Measurements from ENCODE around the gene VKORC1L1.
"Not testable (repeated sequence)": the region's sequence is repeated elsewhere in the genome, so short reads cannot be mapped to it uniquely, and the experiment has no call there.

The VKORC1L1 gene

DNA sequence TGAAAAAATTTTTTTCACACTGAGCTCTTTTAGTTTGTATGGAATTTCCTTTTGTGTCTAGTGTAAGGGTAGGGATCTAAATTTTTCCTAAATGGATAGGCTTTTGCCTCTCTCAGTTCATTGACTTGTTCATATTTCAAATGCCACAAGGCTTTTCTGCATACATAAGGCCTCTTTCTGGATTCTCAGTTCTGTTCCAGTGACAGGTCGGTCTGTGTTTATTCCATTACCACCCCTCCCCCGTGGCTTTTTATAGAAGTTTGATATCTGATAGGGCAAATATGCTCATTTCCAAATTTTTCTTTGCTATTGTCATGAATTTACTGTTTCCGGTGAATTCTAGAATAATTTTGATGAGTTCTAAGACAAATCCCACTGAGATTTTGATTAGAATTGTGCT lies 12.7 kb downstream of the VKORC1L1 start:
- not testable (repeated sequence) for DNase-seq (ENCODE audit: low spot score)

DNA sequence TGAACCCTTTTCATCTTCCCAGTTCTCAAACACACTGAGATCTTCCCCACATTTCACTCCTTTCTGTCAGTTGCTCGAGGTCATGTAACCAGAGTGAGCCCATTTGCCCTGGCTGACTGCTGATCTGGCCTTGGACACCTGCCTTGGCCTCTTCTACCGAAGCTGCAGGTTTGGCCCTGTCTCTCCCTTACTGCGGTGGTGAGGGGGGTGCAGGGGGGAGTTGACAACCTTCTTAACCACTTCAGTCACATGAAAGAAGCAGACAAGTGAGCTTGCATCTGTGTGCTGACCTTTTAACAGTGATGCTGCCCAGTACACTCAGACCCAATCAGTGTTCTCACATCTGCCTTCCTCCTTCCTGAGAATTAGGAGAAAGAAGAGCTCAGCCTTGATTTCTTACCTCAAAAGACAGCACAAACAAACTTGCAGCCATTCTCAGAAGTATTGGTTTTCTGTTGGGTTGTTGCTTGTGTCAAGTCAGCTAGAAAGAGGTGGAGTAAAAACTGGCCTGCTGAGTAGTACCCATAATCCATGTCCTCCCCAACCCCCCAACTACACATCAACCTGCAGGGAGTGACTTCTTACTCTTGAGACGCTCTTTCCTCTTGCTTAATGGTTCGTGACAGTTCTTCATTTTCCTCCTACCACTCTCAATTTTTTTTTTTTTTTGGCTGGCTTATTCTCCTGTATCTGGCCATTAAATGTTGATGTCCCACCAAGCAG lies 15.7 kb downstream of the VKORC1L1 start:
- DNase-seq (ENCODE audit: low spot score): not testable (repeated sequence)

DNA sequence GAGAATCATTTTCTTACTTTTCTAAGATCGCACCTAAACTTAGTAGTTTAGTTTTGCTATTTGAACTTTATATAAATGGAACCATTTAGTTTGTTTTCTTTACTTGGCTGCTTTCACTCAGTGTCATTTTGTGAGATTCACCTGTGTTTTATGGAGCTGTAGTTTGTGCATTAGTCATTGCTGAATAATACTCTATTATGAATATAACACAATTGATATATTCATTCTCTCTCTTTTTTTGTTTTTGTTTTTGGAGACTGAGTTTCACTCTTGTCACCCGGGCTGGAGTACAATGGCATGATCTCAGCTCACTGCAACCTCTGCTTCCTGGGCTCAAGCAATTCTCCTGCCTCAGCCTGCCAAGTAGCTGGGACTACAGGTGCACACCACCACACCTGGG lies 16.8 kb downstream of the VKORC1L1 start:
- DNase-seq (ENCODE audit: low spot score): not testable (repeated sequence)

DNA sequence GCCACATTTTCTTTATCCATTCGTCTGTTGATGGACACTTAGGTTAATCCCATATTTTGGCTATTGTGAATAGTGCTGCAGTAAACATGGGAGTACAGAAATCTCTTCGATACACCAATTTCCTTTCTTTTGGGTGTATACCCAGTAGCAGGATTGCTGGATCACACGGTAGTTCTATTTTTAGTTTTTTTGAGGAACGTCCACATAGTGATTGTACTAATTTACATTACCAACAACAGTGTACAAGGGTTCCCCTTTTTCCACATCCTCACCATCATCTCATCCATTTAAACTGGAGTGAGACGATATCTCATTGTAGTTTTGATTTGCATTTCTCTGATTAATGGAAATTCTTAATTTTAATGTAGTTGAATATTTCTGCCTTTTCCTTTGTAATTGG lies 19.3 kb downstream of the VKORC1L1 start:
- no peak for DNase-seq (ENCODE audit: low spot score)

DNA sequence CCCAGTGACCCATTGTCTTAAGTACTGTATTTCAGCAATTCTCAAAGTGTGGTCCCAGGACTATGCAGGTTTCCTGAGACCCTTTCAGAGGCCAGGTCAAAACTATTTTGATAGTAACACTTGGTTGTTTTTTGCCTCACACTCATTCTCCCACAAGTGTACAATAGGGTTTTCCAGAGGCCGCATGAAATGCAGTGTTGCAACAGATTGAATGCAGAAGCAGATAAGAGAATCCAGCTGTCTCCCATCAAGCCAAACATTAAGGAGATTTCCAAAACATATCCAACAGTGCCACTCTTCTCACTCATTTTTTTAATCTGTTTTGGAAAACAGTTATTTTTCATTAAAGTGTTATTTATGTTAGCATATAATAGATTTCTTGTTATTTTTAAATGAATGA lies 20.0 kb downstream of the VKORC1L1 start:
- no peak for DNase-seq (ENCODE audit: low spot score)

DNA sequence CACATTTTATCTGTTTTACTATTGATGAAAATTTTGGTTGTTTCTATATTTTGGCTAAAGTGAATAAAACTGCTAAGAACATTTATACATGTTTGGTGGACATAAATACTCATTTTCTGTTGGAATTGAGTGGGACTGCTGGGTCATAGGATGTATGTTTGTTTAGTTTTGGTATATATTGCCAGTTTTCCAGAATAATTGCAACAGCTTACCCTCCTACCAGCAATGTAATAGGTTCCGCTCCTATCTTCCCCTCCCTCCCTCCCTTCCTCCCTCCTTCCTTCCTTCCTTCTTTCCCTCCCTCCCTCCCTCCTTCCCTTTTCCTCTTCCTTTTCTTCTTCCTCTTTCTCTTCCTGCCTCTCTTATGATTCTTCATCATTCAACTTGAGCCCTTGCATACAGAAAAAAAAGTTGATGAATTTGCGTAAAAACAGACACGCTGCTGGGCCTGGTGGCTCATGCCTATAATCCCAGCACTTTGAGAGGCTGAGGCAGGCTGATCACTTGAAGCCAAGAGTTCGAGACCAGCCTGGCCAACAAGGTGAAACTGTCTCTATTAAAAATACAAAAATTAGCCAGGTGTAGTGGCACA lies 23.5 kb downstream of the VKORC1L1 start:
- no peak for DNase-seq (ENCODE audit: low spot score)

DNA sequence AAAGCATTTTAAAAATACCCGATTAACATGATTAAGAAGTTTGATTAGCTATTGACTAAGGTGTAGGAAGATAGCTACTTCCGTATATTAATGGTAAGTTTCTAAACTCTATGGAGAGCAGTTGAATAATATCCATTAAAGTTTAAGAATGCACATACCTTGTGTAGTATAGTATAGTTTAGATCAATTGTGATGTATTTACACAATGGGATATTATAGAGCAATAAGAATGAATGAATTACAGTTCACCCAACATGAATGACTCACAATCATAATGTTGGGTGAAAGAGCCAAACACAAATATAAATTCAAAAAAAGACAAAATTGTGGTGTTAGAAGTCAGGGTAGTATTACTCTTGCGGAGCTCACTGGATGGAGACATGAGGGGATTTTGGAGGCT lies 24.4 kb downstream of the VKORC1L1 start:
- not testable (repeated sequence) for DNase-seq (ENCODE audit: low spot score)

DNA sequence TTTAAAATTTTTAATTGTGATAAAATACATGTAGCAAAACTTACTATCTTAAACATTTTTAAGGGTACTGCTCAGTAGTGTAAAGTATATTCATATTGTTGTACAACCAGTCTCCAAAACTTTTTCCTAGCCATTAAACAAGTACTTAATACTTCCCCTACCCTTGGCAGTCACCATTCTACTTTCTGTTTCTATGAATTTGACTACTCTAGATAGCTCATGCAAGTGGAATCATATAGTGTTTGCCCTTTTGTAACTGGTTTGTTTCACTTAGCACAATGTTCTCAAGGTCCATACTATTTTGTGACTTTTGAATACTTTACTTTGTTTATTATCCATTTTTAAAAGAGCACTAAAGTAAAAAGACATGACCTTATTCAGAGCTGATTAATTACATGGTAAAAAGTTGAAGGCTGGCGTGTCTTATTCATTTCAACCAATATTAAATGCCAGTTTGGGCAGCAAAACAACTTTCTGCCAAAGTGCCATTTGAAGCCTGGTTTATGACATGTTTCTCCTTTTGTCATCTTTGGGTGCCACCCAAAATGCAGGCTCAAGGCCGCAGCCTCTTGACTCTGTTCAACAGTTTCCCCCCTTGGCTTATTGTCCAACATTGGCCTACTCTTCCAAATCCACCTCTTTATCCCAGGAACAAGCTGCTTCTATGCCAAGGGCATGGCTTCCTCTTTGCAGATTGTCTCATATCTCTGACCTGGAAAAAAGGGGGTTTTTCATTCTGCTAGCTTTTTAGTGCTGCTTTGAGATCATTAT lies 26.0 kb downstream of the VKORC1L1 start:
- DNase-seq (ENCODE audit: low spot score): not testable (repeated sequence)

DNA sequence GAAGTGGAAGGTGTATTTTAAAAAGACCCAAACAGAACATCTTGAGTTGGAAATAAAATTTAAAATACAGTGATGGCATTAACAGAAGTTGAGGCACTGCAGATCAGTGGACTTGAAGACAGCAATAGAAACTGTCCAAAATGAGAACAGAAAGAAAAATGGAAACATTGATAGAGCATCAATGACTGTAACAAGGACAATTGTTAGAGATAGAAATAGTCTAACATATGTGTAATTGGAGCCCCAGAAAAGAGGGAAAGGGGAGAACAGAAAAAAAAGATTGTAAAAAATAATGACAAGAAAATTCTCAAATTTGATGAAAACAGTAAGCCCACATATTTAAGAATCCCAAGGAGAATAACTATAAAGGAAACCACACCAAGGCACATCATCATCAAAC lies 29.4 kb downstream of the VKORC1L1 start:
- no peak for DNase-seq (ENCODE audit: low spot score)

DNA sequence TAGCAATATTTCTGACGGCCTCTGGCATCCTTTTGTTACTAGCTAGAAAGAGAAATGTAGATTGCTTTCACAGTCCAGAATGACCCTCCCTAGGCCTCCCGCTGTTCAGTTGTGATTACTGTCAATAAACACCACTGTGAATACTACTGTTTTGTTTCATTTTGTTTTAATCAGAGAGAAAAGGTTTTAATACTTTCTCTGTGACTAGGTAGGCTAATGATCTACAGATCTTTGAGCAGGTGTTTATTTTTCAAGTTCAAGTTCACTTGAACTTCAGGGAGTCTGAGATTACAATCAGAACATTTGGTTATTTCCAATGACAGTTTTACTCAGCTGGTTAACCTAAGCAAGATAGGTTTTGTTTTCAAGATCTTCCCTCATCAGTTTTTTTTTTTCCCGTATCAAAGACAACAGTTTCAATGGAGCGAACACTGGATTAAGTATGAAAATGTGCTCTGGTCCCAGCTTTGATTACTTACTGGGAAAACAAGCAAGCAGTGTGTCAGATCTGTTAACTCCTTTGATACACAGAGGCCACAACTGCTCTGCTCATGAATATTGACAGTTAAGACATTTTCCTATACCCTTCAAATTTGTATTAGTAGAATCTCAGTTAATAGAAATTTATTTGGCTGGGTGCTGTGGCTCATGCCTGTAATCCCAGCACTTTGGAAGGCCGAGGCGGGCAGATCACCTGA lies 34.8 kb downstream of the VKORC1L1 start:
- no peak for DNase-seq (ENCODE audit: low spot score)

DNA sequence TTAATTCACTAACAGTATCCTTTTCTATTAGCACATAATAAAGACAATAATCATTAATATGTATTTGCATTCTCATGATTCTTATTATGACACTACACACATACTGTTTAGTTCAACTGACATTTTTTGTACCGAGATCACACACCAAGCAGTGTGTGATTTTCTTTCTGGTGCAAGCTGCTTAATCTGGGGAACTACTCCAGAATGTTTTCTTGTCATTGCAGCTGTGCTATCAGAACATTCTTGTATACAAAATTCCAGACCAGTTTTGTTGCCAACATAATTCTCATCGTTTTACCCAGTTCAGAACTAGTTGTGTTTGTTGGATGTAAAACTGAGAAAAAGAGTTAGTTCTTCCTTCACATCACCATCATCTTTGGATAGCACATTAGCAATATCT lies 37.4 kb downstream of the VKORC1L1 start:
- DNase-seq (ENCODE audit: low spot score): no peak

DNA sequence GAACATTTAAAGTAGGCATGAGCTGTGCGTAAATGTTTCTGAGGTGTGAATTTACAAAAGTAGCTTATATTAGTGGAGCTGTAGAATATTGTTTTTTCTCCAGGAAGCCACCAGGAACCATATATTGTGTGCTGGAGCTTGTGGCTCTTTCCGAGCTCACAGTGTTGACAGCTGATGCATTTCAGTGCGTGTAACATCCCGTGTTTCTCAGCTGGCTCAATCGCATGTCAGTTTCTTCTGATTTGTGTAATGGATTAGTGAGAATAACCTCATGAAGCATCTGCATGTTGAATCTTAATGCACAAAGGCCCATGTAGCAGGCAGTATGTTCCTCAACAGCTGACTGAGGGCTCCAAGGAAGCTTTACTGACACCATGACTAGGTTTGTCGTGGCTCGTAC lies 39.4 kb downstream of the VKORC1L1 start:
- no peak for DNase-seq (ENCODE audit: low spot score)

DNA sequence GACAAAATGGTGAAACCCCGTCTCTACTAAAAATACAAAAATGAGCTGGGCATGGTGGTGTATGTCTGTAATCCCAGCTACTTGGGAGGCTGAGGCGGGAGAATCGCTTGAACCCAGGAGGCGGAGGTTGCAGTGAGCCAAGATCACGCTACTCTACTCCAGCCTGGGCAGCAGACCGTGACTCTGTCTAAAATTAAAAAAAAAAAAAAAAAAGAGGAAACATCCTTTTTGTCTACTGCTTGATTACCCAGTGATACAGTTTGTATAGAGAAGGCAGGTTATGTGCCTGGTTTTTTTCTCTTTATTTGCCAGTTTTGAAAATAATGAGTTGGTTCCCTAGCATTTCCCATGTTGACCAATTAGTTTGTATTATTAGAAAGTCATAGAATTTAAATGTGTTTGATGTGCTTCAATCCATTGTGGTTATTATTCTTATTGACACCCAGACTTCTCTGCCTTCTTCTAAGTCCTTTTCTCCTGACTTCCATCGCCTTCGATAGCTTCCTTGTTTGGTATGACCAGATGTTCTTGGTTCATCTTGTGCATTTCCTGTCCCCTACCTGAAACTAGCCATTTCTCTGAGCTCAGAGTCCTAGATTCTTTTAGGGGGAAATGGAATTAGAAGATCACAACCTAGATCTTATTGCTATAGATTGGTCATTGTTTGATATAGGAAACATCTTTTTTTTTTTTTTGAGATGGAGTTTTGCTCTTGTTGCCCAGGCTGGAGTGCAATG lies 43.2 kb downstream of the VKORC1L1 start:
- peak; percentile 25 for DNase-seq (ENCODE audit: low spot score)

DNA sequence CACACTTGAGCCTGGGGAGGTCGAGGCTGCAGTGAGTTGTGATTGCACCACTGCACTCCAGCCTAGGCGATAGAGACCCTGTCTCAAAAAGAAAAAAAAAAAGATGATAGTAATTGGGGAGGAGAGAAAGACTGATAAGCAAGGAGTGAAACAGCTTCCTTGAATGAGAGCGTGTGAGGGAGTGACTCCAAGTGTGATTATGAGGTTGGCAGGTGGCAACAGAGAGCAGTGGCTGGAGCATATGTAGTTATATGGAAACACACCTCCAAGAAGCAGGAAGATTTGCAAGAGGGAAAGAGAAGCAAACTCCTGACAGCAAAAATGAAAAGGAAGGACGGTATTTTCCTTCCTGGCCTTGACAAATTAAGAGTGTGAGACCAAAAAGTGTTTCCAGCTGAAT lies 50.4 kb downstream of the VKORC1L1 start:
- no peak for DNase-seq (ENCODE audit: low spot score)

DNA sequence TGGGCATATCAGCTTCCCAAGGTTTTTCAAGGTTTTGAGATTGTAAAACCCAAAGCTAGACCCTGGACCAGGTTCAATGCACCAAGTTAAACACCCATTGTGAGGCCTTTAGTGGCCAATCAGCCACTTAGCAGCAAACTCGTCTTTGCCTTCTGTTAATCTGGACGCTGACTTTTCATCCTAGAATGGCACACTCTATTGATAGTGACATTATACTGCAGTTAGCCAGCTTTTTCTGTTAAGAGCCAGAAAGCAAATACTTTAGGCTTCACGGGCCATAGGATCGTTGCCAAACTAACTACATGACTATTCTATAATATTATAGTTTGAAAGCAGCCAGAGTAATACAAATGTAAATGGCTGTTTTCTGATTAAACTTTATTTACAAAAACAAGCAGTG lies 51.3 kb downstream of the VKORC1L1 start:
- DNase-seq (ENCODE audit: low spot score): no peak

DNA sequence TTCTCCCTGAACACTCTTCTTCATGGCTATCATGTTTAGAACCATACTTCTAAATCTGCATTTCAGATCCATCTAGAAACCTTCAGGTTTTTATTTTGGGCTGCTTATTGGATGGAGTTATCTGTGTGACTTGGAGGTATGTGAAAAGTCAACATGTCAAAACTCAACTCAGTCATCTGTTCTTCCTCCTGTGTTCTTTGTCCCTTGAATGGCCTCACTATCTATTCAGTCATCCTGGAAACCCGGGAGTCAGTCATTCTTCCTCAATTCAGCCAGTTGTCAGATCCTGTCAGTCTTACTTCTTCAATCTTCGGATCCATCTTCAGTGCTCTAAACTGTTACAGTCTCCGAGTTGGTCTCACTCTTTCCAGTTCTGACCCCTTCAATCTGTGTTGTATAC lies 52.2 kb downstream of the VKORC1L1 start:
- no peak for DNase-seq (ENCODE audit: low spot score)

DNA sequence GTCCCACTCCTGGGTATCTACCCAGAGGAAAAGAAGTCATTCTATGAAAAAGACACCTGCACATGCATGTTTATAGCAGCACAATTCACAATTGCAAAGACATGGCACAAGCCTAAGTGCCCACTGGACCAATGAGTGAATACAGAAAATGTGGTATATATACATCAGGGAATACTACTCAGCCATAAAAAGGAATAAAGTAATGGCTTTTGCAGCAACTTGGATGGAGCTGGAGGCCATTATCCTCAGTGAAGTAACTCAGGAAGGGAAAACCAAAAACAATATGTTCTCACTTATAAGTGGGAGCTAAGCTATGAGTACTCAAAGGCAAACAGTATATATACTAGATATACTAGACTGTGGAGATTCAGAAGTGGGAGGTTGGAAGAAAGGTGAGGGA lies 53.7 kb downstream of the VKORC1L1 start:
- DNase-seq (ENCODE audit: low spot score): no peak

DNA sequence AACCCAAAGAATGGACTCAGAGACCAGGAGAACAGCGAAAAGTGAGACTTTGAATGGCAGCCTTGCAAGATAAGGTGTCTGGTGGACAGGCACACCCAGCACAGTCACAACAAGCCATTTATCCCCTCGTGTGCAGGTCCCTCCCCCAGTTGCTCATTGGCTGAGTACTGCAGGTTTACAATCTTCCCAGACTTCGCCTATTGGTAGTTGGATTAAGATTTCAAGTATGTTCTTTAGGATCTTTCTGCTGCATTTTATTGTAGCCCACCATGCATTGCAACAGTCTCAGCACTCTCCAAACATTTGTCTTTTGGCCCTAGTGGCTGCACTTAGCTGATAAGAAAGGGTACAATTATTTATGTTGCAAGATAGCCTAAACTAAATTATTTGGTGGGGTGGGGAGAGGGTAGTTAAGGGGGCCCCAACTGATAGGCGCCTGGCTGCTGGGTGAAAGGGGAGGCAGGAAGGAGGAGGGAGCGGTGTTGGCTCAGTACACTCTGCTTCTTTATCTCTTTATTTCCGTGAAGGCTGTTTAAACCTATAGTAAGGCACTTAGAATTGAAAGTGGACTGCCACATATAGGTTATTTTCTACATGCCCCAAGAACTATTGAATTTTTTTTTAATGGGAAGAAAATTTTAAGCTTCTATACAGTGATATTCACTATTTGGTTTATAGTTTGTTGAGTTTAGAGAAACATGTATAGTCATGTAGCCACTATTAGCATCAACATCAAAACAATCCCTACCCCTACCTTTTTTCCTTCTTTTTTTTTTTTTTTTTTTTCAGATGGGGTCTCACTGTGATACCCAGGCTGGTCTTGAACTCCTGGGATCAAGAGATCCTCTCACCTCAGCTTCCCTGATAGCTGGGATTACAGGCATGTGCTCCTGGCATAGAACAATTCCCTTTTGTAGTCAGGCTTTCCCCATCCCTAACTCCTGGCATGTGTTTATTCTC lies 54.9 kb downstream of the VKORC1L1 start:
- DNase-seq (ENCODE audit: low spot score): no peak

DNA sequence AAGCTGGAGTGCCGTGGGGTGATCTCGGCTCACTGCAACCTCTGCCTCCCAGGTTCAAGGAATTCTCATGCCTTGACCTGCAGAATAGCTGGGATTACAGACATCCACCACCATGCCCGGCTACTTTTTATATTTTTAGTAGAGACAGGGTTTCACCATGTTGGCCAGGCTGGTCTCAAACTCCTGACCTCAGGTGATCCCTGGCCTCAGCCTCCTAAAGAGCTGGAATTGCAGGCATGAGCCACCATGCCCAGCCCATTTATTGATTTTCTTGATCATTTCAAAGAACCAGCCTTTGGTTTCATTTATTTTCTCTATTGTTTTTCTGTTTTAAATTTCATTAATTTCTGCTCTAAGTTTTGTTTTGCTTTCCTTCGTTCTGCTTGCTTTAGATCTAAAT lies 58.8 kb downstream of the VKORC1L1 start:
- no peak for DNase-seq (ENCODE audit: low spot score)

DNA sequence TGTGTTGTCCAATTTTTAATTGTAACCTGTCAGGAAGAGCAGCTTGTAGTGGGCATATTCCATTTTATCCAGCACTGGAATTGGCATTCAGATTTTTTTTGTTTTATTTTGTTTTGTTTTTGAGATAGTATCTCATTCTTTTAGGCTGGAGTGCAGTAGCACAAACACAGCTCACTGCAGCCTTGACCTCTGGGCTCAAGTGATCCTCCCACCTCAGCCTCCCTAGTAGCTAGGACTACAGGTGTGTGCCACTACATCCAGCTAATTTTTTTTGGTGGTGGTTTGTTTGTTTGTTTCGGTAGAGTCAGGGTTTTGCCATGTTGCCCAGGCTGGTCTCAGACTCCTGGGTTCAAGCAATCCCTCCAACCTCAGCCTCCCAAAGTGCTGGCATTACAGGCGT lies 64.4 kb downstream of the VKORC1L1 start:
- no peak for DNase-seq (ENCODE audit: low spot score)

Data from NAMALWA (cell line).